GM13976 (cell line): ENCODE results near the gene ATG2B.

Experiments used
- DNase-seq: peaks from one replicate; pipeline ENCODE4 v3.0.0; 2012; ENCODE audit warnings: low spot score
- CTCF ChIP-seq: IDR thresholded peaks from 2 replicates; pipeline ENCODE4 v1.5.1; 2012; ENCODE audit warnings: borderline replicate concordance, mild to moderate bottlenecking; ENCODE audit not compliant: insufficient read depth; ENCODE audit errors: extremely low read depth, missing control alignments, control extremely low read depth
- in situ Hi-C: fragments of 300-500 bp; cut with MboI; formaldehyde crosslinking; loops from one replicate; pipeline ENCODE4 v1.12.0; 2022; ENCODE audit warnings: low sequenced_read_pairs, mixed read lengths, inconsistent platforms; ENCODE audit not compliant: unreplicated experiment

The ATG2B gene

GRCh38 chr14:96320605-96321004 is 42.5 kb downstream of the ATG2B start:
- no peak for DNase-seq
- no peak for TF ChIP-seq CTCF
- in situ Hi-C loops = no loop called here

GRCh38 chr14:96318836-96319235 is 44.3 kb downstream of the ATG2B start:
- in situ Hi-C loops = no loop called here
- no peak for DNase-seq
- no peak for TF ChIP-seq CTCF

- in situ Hi-C loops = no loop called here
- no peak for TF ChIP-seq CTCF
- DNase-seq = no peak
These were observed 47.1 kb downstream of the ATG2B start for GRCh38 chr14:96316087-96316486.

GRCh38 chr14:96310906-96311305 is 52.2 kb downstream of the ATG2B start:
- DNase-seq = no peak
- no peak for TF ChIP-seq CTCF
- in situ Hi-C loops = no loop called here

- in situ Hi-C loops = no loop called here
- TF ChIP-seq CTCF = no peak
- no peak for DNase-seq
These were observed 53.2 kb downstream of the ATG2B start for GRCh38 chr14:96309896-96310330.

GRCh38 chr14:96309133-96309895 is 53.8 kb downstream of the ATG2B start:
- in situ Hi-C loops = no loop called here
- TF ChIP-seq CTCF = no peak
- DNase-seq = no peak
